Measurements from ENCODE around the gene PRPS1L1. TPM values are rescaled to one million over a fixed set of nuclear protein-coding genes. Genes with fewer than 3 reads are reported as not detected.

Gene PRPS1L1
- polyA plus RNA-seq (2013) = not detected

GRCh38 chr7:18027628-18028027, at the start of gene PRPS1L1:
Gene PRPS1L1 (minus strand): TSS chr7:18027846.
- no peaks in the 10 kb centered on the region for H3K9me3 ChIP-seq (ENCODE audit: control extremely low read depth in 1 of 5, control insufficient read depth in 4 of 5, insufficient read depth in 2 of 5, low read depth in 1 of 5, low read length in 4 of 5)
- no peaks in the 10 kb centered on the region for H3K4me1 ChIP-seq (ENCODE audit: control extremely low read depth in 1 of 4, control insufficient read depth in 4 of 4, insufficient read depth in 4 of 4, low read length in 3 of 4)
- ChIA-PET POLR2A (no interaction called here), CTCF (interaction anchor here (0.9 kb wide), 1 partner anchor 172 kb away, joined by 3 read pairs; no protein-coding TSS in a partner anchor)
- over 99% methylated on average over 13 of the region's 17 CpGs for WGBS (ENCODE audit: insufficient coverage)
- no peak within 1 kb of the TSS for H3K27ac ChIP-seq (ENCODE audit: insufficient read depth in 1 of 2, low read depth in 1 of 2, low read length in 2 of 2, poor library complexity in 1 of 2, severe bottlenecking in 2 of 2)
- DNase-seq = no peak
- H3K4me3 ChIP-seq (ENCODE audit: control insufficient read depth in 1 of 7, extremely low read depth in 1 of 7, insufficient read depth in 4 of 7, low read depth in 2 of 7, low read length in 6 of 7) = no peak within 1 kb of the TSS
- no peaks in the 10 kb centered on the region for H3K27me3 ChIP-seq (replicated peaks in 2 of 5; ENCODE audit: control insufficient read depth in 4 of 5, insufficient read depth in 5 of 5, low read length in 4 of 5)
- no peaks in the 10 kb centered on the region for H3K36me3 ChIP-seq (ENCODE audit: control insufficient read depth in 4 of 4, insufficient read depth in 4 of 4, low read length in 3 of 4)

GRCh38 chr7:18076461-18076860, 48.8 kb upstream of the PRPS1L1 start:
- Histone ChIP-seq H3K4me3 (ENCODE audit: control insufficient read depth in 1 of 7, extremely low read depth in 1 of 7, insufficient read depth in 4 of 7, low read depth in 2 of 7, low read length in 6 of 7) (no peak overlapping the region), H3K27me3 (replicated peaks in 2 of 5; ENCODE audit: control insufficient read depth in 4 of 5, insufficient read depth in 5 of 5, low read length in 4 of 5) (no peaks in the 10 kb centered on the region), H3K27ac (ENCODE audit: insufficient read depth in 1 of 2, low read depth in 1 of 2, low read length in 2 of 2, poor library complexity in 1 of 2, severe bottlenecking in 2 of 2) (no peak overlapping the region), H3K36me3 (ENCODE audit: control insufficient read depth in 4 of 4, insufficient read depth in 4 of 4, low read length in 3 of 4) (no peaks in the 10 kb centered on the region), H3K4me1 (ENCODE audit: control extremely low read depth in 1 of 4, control insufficient read depth in 4 of 4, insufficient read depth in 4 of 4, low read length in 3 of 4) (no peaks in the 10 kb centered on the region), H3K9me3 (ENCODE audit: control extremely low read depth in 1 of 5, control insufficient read depth in 4 of 5, insufficient read depth in 2 of 5, low read depth in 1 of 5, low read length in 4 of 5) (peaks cover 0 to 3% (median 2%) of the 10 kb centered on the region in 5 experiments)
- ChIA-PET POLR2A (no interaction called here), CTCF (interaction anchor here (1.4 kb wide), 1 partner anchor 12 kb away, joined by 7 read pairs; no protein-coding TSS in a partner anchor)
- no peak for DNase-seq
- whole genome bisulfite sequencing (ENCODE audit: insufficient coverage) = no CpG with 5 or more reads among the region's 1 CpG

DNA sequence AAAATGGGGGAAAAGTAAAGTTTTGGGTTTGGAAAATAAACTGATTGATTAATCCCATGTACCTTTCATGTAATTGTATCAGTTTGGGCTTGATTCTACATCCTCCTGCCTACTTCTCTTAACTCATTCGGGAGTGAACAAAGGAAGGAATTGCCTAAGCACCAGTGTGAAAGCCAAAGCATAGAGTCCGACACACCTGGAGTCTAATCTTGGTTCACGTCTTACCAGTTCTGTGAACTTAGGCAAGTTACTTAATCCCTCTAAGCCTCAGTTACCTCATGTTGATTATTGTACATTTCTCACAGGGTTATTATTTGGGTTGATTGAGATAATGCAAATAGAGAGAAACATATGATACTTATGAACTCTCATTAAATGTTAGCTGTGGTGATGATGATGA, 41.1 kb upstream of the PRPS1L1 start:
- Histone ChIP-seq H3K4me3 (ENCODE audit: control insufficient read depth in 1 of 7, extremely low read depth in 1 of 7, insufficient read depth in 4 of 7, low read depth in 2 of 7, low read length in 6 of 7) (no peak overlapping the region), H3K27ac (ENCODE audit: insufficient read depth in 1 of 2, low read depth in 1 of 2, low read length in 2 of 2, poor library complexity in 1 of 2, severe bottlenecking in 2 of 2) (no peak overlapping the region), H3K4me1 (ENCODE audit: control extremely low read depth in 1 of 4, control insufficient read depth in 4 of 4, insufficient read depth in 4 of 4, low read length in 3 of 4) (no peaks in the 10 kb centered on the region), H3K36me3 (ENCODE audit: control insufficient read depth in 4 of 4, insufficient read depth in 4 of 4, low read length in 3 of 4) (no peaks in the 10 kb centered on the region), H3K9me3 (ENCODE audit: control extremely low read depth in 1 of 5, control insufficient read depth in 4 of 5, insufficient read depth in 2 of 5, low read depth in 1 of 5, low read length in 4 of 5) (no peaks in the 10 kb centered on the region), H3K27me3 (replicated peaks in 2 of 5; ENCODE audit: control insufficient read depth in 4 of 5, insufficient read depth in 5 of 5, low read length in 4 of 5) (no peaks in the 10 kb centered on the region)
- ChIA-PET POLR2A (no interaction called here), CTCF (no interaction called here)
- WGBS (ENCODE audit: insufficient coverage) = 100% methylated on average over 3 of the region's 3 CpGs
- DNase-seq = no peak

- CTCF ChIA-PET = interaction anchor here (0.9 to 1.6 kb wide), 6 partner anchors 12 to 285 kb away, joined by 3 to 11 read pairs (median 5); no protein-coding TSS in a partner anchor
- no peak overlapping the region for H3K27ac ChIP-seq (ENCODE audit: insufficient read depth in 1 of 2, low read depth in 1 of 2, low read length in 2 of 2, poor library complexity in 1 of 2, severe bottlenecking in 2 of 2)
- WGBS (ENCODE audit: insufficient coverage) = 100% methylated on average over 1 of the region's 6 CpGs
- no peaks in the 10 kb centered on the region for H3K27me3 ChIP-seq (replicated peaks in 2 of 5; ENCODE audit: control insufficient read depth in 4 of 5, insufficient read depth in 5 of 5, low read length in 4 of 5)
- no peaks in the 10 kb centered on the region for H3K36me3 ChIP-seq (ENCODE audit: control insufficient read depth in 4 of 4, insufficient read depth in 4 of 4, low read length in 3 of 4)
- no peaks in the 10 kb centered on the region for H3K4me1 ChIP-seq (ENCODE audit: control extremely low read depth in 1 of 4, control insufficient read depth in 4 of 4, insufficient read depth in 4 of 4, low read length in 3 of 4)
- DNase-seq = peak; percentile 21 to 34 (median 22)
- POLR2A ChIA-PET = no interaction called here
- H3K4me3 ChIP-seq (ENCODE audit: control insufficient read depth in 1 of 7, extremely low read depth in 1 of 7, insufficient read depth in 4 of 7, low read depth in 2 of 7, low read length in 6 of 7) = no peak overlapping the region
- no peaks in the 10 kb centered on the region for H3K9me3 ChIP-seq (ENCODE audit: control extremely low read depth in 1 of 5, control insufficient read depth in 4 of 5, insufficient read depth in 2 of 5, low read depth in 1 of 5, low read length in 4 of 5)
Measured at GRCh38 chr7:18064242-18064838, 36.7 kb upstream of the PRPS1L1 start.

GRCh38 chr7:18063149-18063901, 35.7 kb upstream of the PRPS1L1 start:
- H3K36me3 ChIP-seq (ENCODE audit: control insufficient read depth in 4 of 4, insufficient read depth in 4 of 4, low read length in 3 of 4) = no peaks in the 10 kb centered on the region
- ChIA-PET POLR2A (no interaction called here), CTCF (interaction anchor here (0.9 to 1.5 kb wide), 6 partner anchors 10 to 286 kb away, joined by 3 to 11 read pairs (median 4); no protein-coding TSS in a partner anchor)
- H3K9me3 ChIP-seq (ENCODE audit: control extremely low read depth in 1 of 5, control insufficient read depth in 4 of 5, insufficient read depth in 2 of 5, low read depth in 1 of 5, low read length in 4 of 5) = no peaks in the 10 kb centered on the region
- no peak for DNase-seq
- WGBS (ENCODE audit: insufficient coverage) = 100% methylated on average over 3 of the region's 5 CpGs
- H3K27me3 ChIP-seq (replicated peaks in 2 of 5; ENCODE audit: control insufficient read depth in 4 of 5, insufficient read depth in 5 of 5, low read length in 4 of 5) = no peaks in the 10 kb centered on the region
- no peaks in the 10 kb centered on the region for H3K4me1 ChIP-seq (ENCODE audit: control extremely low read depth in 1 of 4, control insufficient read depth in 4 of 4, insufficient read depth in 4 of 4, low read length in 3 of 4)
- H3K27ac ChIP-seq (ENCODE audit: insufficient read depth in 1 of 2, low read depth in 1 of 2, low read length in 2 of 2, poor library complexity in 1 of 2, severe bottlenecking in 2 of 2) = no peak overlapping the region
- H3K4me3 ChIP-seq (ENCODE audit: control insufficient read depth in 1 of 7, extremely low read depth in 1 of 7, insufficient read depth in 4 of 7, low read depth in 2 of 7, low read length in 6 of 7) = no peak overlapping the region

GRCh38 chr7:18059171-18059570, 31.5 kb upstream of the PRPS1L1 start:
- H3K4me3 ChIP-seq (ENCODE audit: control insufficient read depth in 1 of 7, extremely low read depth in 1 of 7, insufficient read depth in 4 of 7, low read depth in 2 of 7, low read length in 6 of 7) = no peak overlapping the region
- 100% methylated on average over 2 of the region's 4 CpGs for WGBS (ENCODE audit: insufficient coverage)
- CTCF ChIA-PET = interaction anchor here (1.4 kb wide), 1 partner anchor 62 kb away, joined by 4 read pairs; no protein-coding TSS in a partner anchor
- no peaks in the 10 kb centered on the region for H3K9me3 ChIP-seq (ENCODE audit: control extremely low read depth in 1 of 5, control insufficient read depth in 4 of 5, insufficient read depth in 2 of 5, low read depth in 1 of 5, low read length in 4 of 5)
- H3K27ac ChIP-seq (ENCODE audit: insufficient read depth in 1 of 2, low read depth in 1 of 2, low read length in 2 of 2, poor library complexity in 1 of 2, severe bottlenecking in 2 of 2) = no peak overlapping the region
- POLR2A ChIA-PET = no interaction called here
- H3K4me1 ChIP-seq (ENCODE audit: control extremely low read depth in 1 of 4, control insufficient read depth in 4 of 4, insufficient read depth in 4 of 4, low read length in 3 of 4) = no peaks in the 10 kb centered on the region
- no peak for DNase-seq
- H3K36me3 ChIP-seq (ENCODE audit: control insufficient read depth in 4 of 4, insufficient read depth in 4 of 4, low read length in 3 of 4) = no peaks in the 10 kb centered on the region
- no peaks in the 10 kb centered on the region for H3K27me3 ChIP-seq (replicated peaks in 2 of 5; ENCODE audit: control insufficient read depth in 4 of 5, insufficient read depth in 5 of 5, low read length in 4 of 5)

DNA sequence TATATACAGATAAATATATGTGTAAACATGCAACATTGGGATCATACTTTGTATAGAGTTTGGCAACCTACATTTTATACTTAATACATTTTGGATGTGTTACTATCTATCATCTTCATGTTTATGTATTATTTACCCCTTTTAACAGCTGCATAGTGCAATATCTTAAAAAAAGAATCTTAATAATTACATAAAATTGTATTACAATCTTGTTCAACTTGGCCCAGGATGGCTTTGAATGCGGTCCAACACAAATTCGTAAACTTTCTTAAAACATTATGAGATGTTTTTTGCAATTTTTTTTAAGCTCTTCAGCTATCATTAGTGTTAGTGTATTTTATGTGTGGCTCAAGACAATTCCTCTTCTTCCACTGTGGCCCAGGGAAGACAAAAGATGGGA, 26.3 kb upstream of the PRPS1L1 start:
- no CpG with 5 or more reads among the region's 2 CpGs for WGBS (ENCODE audit: insufficient coverage)
- CTCF ChIA-PET = no interaction called here
- Histone ChIP-seq H3K4me3 (ENCODE audit: control insufficient read depth in 1 of 7, extremely low read depth in 1 of 7, insufficient read depth in 4 of 7, low read depth in 2 of 7, low read length in 6 of 7) (no peak overlapping the region), H3K4me1 (ENCODE audit: control extremely low read depth in 1 of 4, control insufficient read depth in 4 of 4, insufficient read depth in 4 of 4, low read length in 3 of 4) (no peaks in the 10 kb centered on the region), H3K27ac (ENCODE audit: insufficient read depth in 1 of 2, low read depth in 1 of 2, low read length in 2 of 2, poor library complexity in 1 of 2, severe bottlenecking in 2 of 2) (no peak overlapping the region), H3K9me3 (ENCODE audit: control extremely low read depth in 1 of 5, control insufficient read depth in 4 of 5, insufficient read depth in 2 of 5, low read depth in 1 of 5, low read length in 4 of 5) (no peaks in the 10 kb centered on the region), H3K27me3 (replicated peaks in 2 of 5; ENCODE audit: control insufficient read depth in 4 of 5, insufficient read depth in 5 of 5, low read length in 4 of 5) (no peaks in the 10 kb centered on the region), H3K36me3 (ENCODE audit: control insufficient read depth in 4 of 4, insufficient read depth in 4 of 4, low read length in 3 of 4) (no peaks in the 10 kb centered on the region)
- POLR2A ChIA-PET = no interaction called here
- DNase-seq = no peak

Measured in common myeloid progenitor, CD34-positive (primary cell).